Common myeloid progenitor, CD34-positive (primary cell): ENCODE measurements around the gene HSPB1.
A peak's percentile ranks its signal among the peaks of the same experiment; 100 is the strongest.

ENCODE experiments used
- CTCF ChIA-PET: fragments of 350-600 bp; sonication (Branson Sonifier 250); formaldehyde crosslinking; loops from one replicate; lab custom pipeline; 2021; ENCODE audit warnings: antibody characterized with exemption; lab: Charles Lee
- POLR2A ChIA-PET: fragments of 350-600 bp; sonication (Branson Sonifier 250); formaldehyde crosslinking; loops from one replicate; lab custom pipeline; 2021; ENCODE audit warnings: antibody characterized with exemption; lab: Charles Lee
- DNase-seq, 3 donors: peaks; one replicate each; pipeline versions ENCODE4 v3.0.0 to v3.0.0-alpha.2; 2013
- H3K27ac ChIP-seq, 2 experiments: 1 replicate in 1 of 2; 2 replicates in 1 of 2; pipeline ENCODE4 v1.7.0; 2013; ENCODE audit warnings: inconsistent platforms in 2 of 2, low read length in 2 of 2, mild to moderate bottlenecking in 2 of 2, low read depth in 1 of 2, moderate library complexity in 1 of 2; ENCODE audit not compliant: severe bottlenecking in 2 of 2, insufficient read depth in 1 of 2, poor library complexity in 1 of 2
- H3K27me3 ChIP-seq, 5 experiments: replicated peaks in 2 of 5; 1 replicate in 3 of 5; 2 replicates in 2 of 5; pipeline versions ENCODE4 v1.6.1 to v1.7.0; 2013; ENCODE audit warnings: low read length in 4 of 5, mild to moderate bottlenecking in 2 of 5, moderate library complexity in 2 of 5, inconsistent platforms in 1 of 5; ENCODE audit not compliant: insufficient read depth in 5 of 5, control insufficient read depth in 4 of 5
- H3K36me3 ChIP-seq, 4 experiments: 1 replicate in 2 of 4; 2 replicates in 2 of 4; pipeline versions ENCODE4 v1.6.1 to v1.7.0; 2013; ENCODE audit warnings: low read length in 3 of 4, control low read depth in 1 of 4, mild to moderate bottlenecking in 1 of 4; ENCODE audit not compliant: control insufficient read depth in 4 of 4, insufficient read depth in 4 of 4
- H3K4me1 ChIP-seq, 4 experiments: 1 replicate in 3 of 4; 2 replicates in 1 of 4; pipeline versions ENCODE4 v1.6.1 to v1.7.1; 2013; ENCODE audit warnings: low read length in 3 of 4, mild to moderate bottlenecking in 3 of 4, control low read depth in 1 of 4, inconsistent platforms in 1 of 4, moderate library complexity in 1 of 4; ENCODE audit not compliant: control insufficient read depth in 4 of 4, insufficient read depth in 4 of 4; ENCODE audit errors: control extremely low read depth in 1 of 4
- H3K4me3 ChIP-seq, 7 experiments: 1 replicate in 4 of 7; 2 replicates in 3 of 7; pipeline versions ENCODE4 v1.5.1 to v1.7.0; 2013; ENCODE audit warnings: mild to moderate bottlenecking in 7 of 7, low read length in 6 of 7, moderate library complexity in 6 of 7, inconsistent platforms in 2 of 7, low read depth in 2 of 7, control low read depth in 1 of 7; ENCODE audit not compliant: insufficient read depth in 4 of 7, control insufficient read depth in 1 of 7; ENCODE audit errors: extremely low read depth in 1 of 7
- H3K9me3 ChIP-seq, 5 experiments: 1 replicate in 4 of 5; 2 replicates in 1 of 5; pipeline versions ENCODE4 v1.6.1 to v1.7.1; 2013; ENCODE audit warnings: low read length in 4 of 5, mild to moderate bottlenecking in 2 of 5, inconsistent platforms in 1 of 5, low read depth in 1 of 5, moderate library complexity in 1 of 5; ENCODE audit not compliant: control insufficient read depth in 4 of 5, insufficient read depth in 2 of 5; ENCODE audit errors: control extremely low read depth in 1 of 5
- WGBS: methylation state at CpG from one replicate; pipeline ENCODE4 v1.1.5; 2013; ENCODE audit not compliant: insufficient coverage; 5-methylcytosine and 5-hydroxymethylcytosine counted together

HSPB1 gene

GRCh38 chr7:76281006-76281705 lies 21.3 kb upstream of the HSPB1 start:
- H3K27me3 ChIP-seq, result peaks cover 0 to 62% (median 21%) of the 10 kb centered on the region in 5 experiments
- no peak for DNase-seq
- CTCF ChIA-PET, result interaction anchor here (1.1 to 14.8 kb wide), 3 partner anchors 11 to 30 kb away, joined by 3 to 303 read pairs (median 4); partner anchors contain the start of gene HSPB1
- no peaks in the 10 kb centered on the region for H3K36me3 ChIP-seq
- no peaks in the 10 kb centered on the region for H3K9me3 ChIP-seq
- H3K4me3 ChIP-seq, result peak overlapping the region in 4 of 7 experiments; percentile 16 to 65 (median 48)
- POLR2A ChIA-PET, result no interaction called here
- 11% methylated on average over 19 of the region's 63 CpGs for WGBS
- H3K27ac ChIP-seq, result no peak overlapping the region
- peaks cover 0 to 18% (median 15%) of the 10 kb centered on the region in 4 experiments for H3K4me1 ChIP-seq

GRCh38 chr7:76281706-76282343 lies 20.6 kb upstream of the HSPB1 start:
- Histone ChIP-seq H3K4me3 (peak overlapping the region in 3 of 7 experiments; percentile 48 to 65 (median 55)), H3K36me3 (no peaks in the 10 kb centered on the region), H3K9me3 (no peaks in the 10 kb centered on the region), H3K4me1 (peaks cover 0 to 18% (median 15%) of the 10 kb centered on the region in 4 experiments), H3K27ac (no peak overlapping the region), H3K27me3 (peaks cover 0 to 62% (median 21%) of the 10 kb centered on the region in 5 experiments)
- ChIA-PET CTCF (interaction anchor here (1.1 to 14.8 kb wide), 4 partner anchors 11 to 29 kb away, joined by 3 to 303 read pairs (median 5); partner anchors contain the start of gene HSPB1), POLR2A (no interaction called here)
- no peak for DNase-seq
- WGBS, result 2% methylated on average over 16 of the region's 36 CpGs

GRCh38 chr7:76282344-76283253 lies 19.9 kb upstream of the HSPB1 start:
- Histone ChIP-seq H3K27ac (no peak overlapping the region), H3K4me1 (peaks cover 0 to 21% (median 15%) of the 10 kb centered on the region in 4 experiments), H3K27me3 (peaks cover 0 to 62% (median 21%) of the 10 kb centered on the region in 5 experiments), H3K36me3 (no peaks in the 10 kb centered on the region), H3K9me3 (no peaks in the 10 kb centered on the region), H3K4me3 (peak overlapping the region in 6 of 7 experiments; percentile 10 to 65 (median 48))
- 4% methylated on average over 43 of the region's 98 CpGs for WGBS
- POLR2A ChIA-PET, result interaction anchor here (0.6 kb wide), 1 partner anchor 45 kb away, joined by 3 read pairs; no protein-coding TSS in a partner anchor
- DNase-seq, result peak in 2 of 3 donors; percentile 33 to 51
- CTCF ChIA-PET, result interaction anchor here (1.1 to 14.8 kb wide), 4 partner anchors 10 to 29 kb away, joined by 3 to 303 read pairs (median 5); partner anchors contain the start of gene HSPB1

- H3K4me3 ChIP-seq, result no peak overlapping the region
- H3K4me1 ChIP-seq, result peaks cover 0 to 21% (median 15%) of the 10 kb centered on the region in 4 experiments
- H3K27ac ChIP-seq, result no peak overlapping the region
- CTCF ChIA-PET, result interaction anchor here (1.5 to 14.8 kb wide), 2 partner anchors 14 to 28 kb away, joined by 6 to 303 read pairs; partner anchors contain the start of gene HSPB1
- DNase-seq, result no peak
- WGBS, result 91% methylated on average over 7 of the region's 17 CpGs
- peaks cover 0 to 61% (median 21%) of the 10 kb centered on the region in 5 experiments for H3K27me3 ChIP-seq
- POLR2A ChIA-PET, result interaction anchor here (0.5 kb wide), 1 partner anchor 133 kb away, joined by 3 read pairs; no protein-coding TSS in a partner anchor
- H3K9me3 ChIP-seq, result no peaks in the 10 kb centered on the region
- no peaks in the 10 kb centered on the region for H3K36me3 ChIP-seq
These were observed 19.0 kb upstream of the HSPB1 start for GRCh38 chr7:76283254-76284159.

DNA sequence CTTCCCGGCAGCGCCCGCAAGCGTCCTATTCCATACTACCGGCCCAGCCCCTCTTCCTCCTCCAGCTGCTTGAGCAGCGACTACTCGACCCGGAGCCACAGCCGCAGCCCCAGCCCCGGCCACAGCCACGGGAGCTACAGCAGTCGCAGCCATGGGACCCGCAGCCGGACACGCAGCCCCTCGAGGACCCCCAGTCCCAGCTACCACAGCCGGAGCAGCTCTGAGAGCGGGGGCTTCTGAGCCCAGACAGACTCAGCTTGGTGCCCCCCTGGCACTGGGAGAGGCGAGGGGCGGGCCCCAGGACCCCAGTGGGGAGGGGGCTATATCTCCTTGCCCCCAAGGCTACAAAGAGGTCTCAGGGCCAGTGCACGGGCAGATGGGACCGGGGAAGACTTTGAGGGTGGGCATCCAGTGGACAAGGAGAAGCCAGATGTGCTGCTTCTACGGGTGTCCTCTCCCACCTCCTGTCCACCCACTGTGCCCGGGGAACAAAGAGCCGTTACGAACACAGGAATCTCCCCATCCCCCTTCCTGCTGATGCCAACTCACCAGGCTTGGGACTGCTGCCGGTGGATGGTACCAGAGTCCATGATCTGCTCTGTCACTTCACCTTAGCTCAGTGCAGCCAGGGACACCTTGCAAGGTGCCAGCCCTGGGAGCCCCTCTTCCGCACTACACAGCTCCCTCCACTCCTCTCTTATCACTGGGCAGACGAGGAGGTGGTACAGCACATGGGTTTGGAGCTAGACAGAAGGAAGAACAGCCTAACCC lies 16.7 kb upstream of the HSPB1 start:
- no peak for DNase-seq
- Histone ChIP-seq H3K36me3 (no peaks in the 10 kb centered on the region), H3K27ac (no peak overlapping the region), H3K4me1 (peaks cover 0 to 27% (median 19%) of the 10 kb centered on the region in 4 experiments), H3K9me3 (no peaks in the 10 kb centered on the region), H3K27me3 (peaks cover 0 to 38% (median 17%) of the 10 kb centered on the region in 5 experiments), H3K4me3 (no peak overlapping the region)
- ChIA-PET CTCF (interaction anchor here (0.5 to 14.8 kb wide), 3 partner anchors 25 to 349 kb away, joined by 3 to 303 read pairs (median 3); partner anchors contain the start of gene HSPB1), POLR2A (no interaction called here)
- WGBS, result 97% methylated on average over 6 of the region's 29 CpGs
